ENCODE results near the gene MEGF11. TPM values are rescaled to one million over a fixed set of nuclear protein-coding genes. Genes with fewer than 3 reads are reported as not detected.

The MEGF11 gene
- total RNA-seq, 3 donors from 2014 or later, result not detected

- Histone ChIP-seq H3K4me3 (no peak overlapping the region), H3K9me3 (peaks cover 0 to 5% of the 10 kb centered on the region in 2 donors), H3K27ac (no peak overlapping the region), H3K4me1 (no peaks in the 10 kb centered on the region), H3K36me3 (no peaks in the 10 kb centered on the region), H3K27me3 (no peaks in the 10 kb centered on the region)
- intact Hi-C loops (cut with DNase I; ENCODE audit: low total_unique reads), result no loop called here
- no peak for TF ChIP-seq CTCF (IDR thresholded peaks at IDR 0.05)
- no peak for TF ChIP-seq POLR2A (IDR thresholded peaks at IDR 0.05)
- TF ChIP-seq POLR2AphosphoS5 (IDR thresholded peaks at IDR 0.05), result no peak
- no peak for DNase-seq (ENCODE audit: low spot score in 2 of 2)
Measured at GRCh38 chr15:66030650-66031049, 222.9 kb downstream of the MEGF11 start.

- Histone ChIP-seq H3K9me3 (peaks cover 0 to 5% of the 10 kb centered on the region in 2 donors), H3K27me3 (no peaks in the 10 kb centered on the region), H3K27ac (no peak overlapping the region), H3K4me1 (no peaks in the 10 kb centered on the region), H3K36me3 (no peaks in the 10 kb centered on the region), H3K4me3 (no peak overlapping the region)
- no peak for TF ChIP-seq POLR2A (IDR thresholded peaks at IDR 0.05)
- TF ChIP-seq CTCF (IDR thresholded peaks at IDR 0.05), result no peak
- no peak for TF ChIP-seq POLR2AphosphoS5 (IDR thresholded peaks at IDR 0.05)
- intact Hi-C loops (cut with DNase I; ENCODE audit: low total_unique reads), result no loop called here
- DNase-seq (ENCODE audit: low spot score in 2 of 2), result no peak
Measured at GRCh38 chr15:66029650-66030049, 223.9 kb downstream of the MEGF11 start.

- intact Hi-C loops (cut with DNase I; ENCODE audit: low total_unique reads), result no loop called here
- TF ChIP-seq POLR2AphosphoS5 (IDR thresholded peaks at IDR 0.05), result no peak
- no peak for TF ChIP-seq CTCF (IDR thresholded peaks at IDR 0.05)
- no peak for TF ChIP-seq POLR2A (IDR thresholded peaks at IDR 0.05)
- no peak for DNase-seq (ENCODE audit: low spot score in 2 of 2)
Measured at GRCh38 chr15:66027268-66027805, 226.2 kb downstream of the MEGF11 start.

GRCh38 chr15:66025972-66026371 lies 227.6 kb downstream of the MEGF11 start:
- TF ChIP-seq POLR2AphosphoS5 (IDR thresholded peaks at IDR 0.05) (no peak), POLR2A (IDR thresholded peaks at IDR 0.05) (no peak)
- Histone ChIP-seq H3K27ac (no peak overlapping the region), H3K4me1 (no peaks in the 10 kb centered on the region), H3K36me3 (no peaks in the 10 kb centered on the region), H3K27me3 (no peaks in the 10 kb centered on the region), H3K4me3 (no peak overlapping the region), H3K9me3 (no peaks in the 10 kb centered on the region)
- intact Hi-C loops (cut with DNase I; ENCODE audit: low total_unique reads), result no loop called here
- DNase-seq (ENCODE audit: low spot score in 2 of 2), result no peak

More at GRCh38 chr15:66027268-66027805, 226.2 kb downstream of the MEGF11 start:
- H3K4me1 ChIP-seq, result no peaks in the 10 kb centered on the region
- no peak overlapping the region for H3K4me3 ChIP-seq
- peaks cover 0 to 5% of the 10 kb centered on the region in 2 donors for H3K9me3 ChIP-seq
- H3K36me3 ChIP-seq, result no peaks in the 10 kb centered on the region
- no peak overlapping the region for H3K27ac ChIP-seq
- H3K27me3 ChIP-seq, result no peaks in the 10 kb centered on the region

- intact Hi-C loops (cut with DNase I; ENCODE audit: low total_unique reads), result no loop called here
- Histone ChIP-seq H3K9me3 (no peaks in the 10 kb centered on the region), H3K4me3 (no peak overlapping the region), H3K36me3 (no peaks in the 10 kb centered on the region), H3K27me3 (no peaks in the 10 kb centered on the region), H3K4me1 (no peaks in the 10 kb centered on the region), H3K27ac (no peak overlapping the region)
- no peak for TF ChIP-seq CTCF (IDR thresholded peaks at IDR 0.05)
- no peak for TF ChIP-seq POLR2AphosphoS5 (IDR thresholded peaks at IDR 0.05)
- TF ChIP-seq POLR2A (IDR thresholded peaks at IDR 0.05), result no peak
- DNase-seq (ENCODE audit: low spot score in 2 of 2), result no peak
Measured at GRCh38 chr15:66025015-66025452, 228.5 kb downstream of the MEGF11 start.

All from breast epithelium (tissue), 4 donors.